GM23248 (cell line): Measurements from ENCODE around the gene PLCD3.

ENCODE experiments used
- EZH2 ChIP-seq: fragments of 200-600 bp; sonication (generic); IDR thresholded peaks from 2 replicates; pipeline ENCODE4 v1.6.1; 2018; ENCODE audit warnings: antibody characterized with exemption, mild to moderate bottlenecking; ENCODE audit not compliant: insufficient read depth, poor library complexity, severe bottlenecking
- EZH2phosphoT487 ChIP-seq: fragments of 200-600 bp; sonication (generic); IDR thresholded peaks from 2 replicates; pipeline ENCODE4 v1.6.1; 2018; ENCODE audit warnings: antibody characterized with exemption, moderate library complexity, mild to moderate bottlenecking, low read depth; ENCODE audit not compliant: insufficient read depth

DNA sequence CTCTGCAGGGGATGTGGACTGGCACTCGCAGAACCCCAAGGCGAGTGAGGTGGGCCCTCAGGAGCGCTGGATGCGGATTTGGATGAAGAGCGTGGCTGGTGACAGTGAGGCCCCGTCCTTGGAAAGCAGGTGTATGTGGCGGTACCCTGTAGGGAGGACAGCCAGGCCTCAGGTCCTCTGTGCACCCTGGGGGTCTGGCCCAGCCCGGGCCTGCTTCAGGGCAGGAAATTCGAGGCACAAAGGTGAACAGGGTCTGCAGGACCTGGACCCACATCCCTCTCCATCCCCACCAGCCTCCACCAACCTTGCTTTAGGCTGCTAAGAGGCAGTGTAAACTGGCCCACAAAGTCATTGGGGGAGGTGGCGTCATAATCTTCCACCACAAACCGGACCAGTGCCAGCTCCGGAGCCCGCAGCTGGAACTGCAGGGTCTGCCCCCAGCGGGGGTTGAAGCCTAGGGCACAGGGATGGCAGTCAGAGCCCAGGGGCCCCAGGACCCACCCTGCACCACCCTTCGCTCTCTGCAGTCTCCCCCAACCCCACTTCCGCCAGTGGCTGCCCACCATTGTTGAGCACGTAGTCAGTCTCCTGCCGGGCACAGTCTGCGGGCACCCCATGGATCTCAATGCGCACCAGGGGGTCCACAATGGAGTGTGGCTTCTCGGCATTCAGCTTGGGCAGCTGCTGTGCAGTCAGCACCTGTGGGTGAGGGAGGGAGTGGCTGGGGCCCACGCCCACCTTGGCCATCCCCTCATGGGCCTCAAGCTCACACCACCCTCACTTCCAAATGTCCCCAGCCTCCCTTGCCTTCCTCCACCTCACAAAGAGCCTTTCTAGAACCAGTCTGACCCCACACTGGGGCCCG, 19.5 kb downstream of the PLCD3 start:
- TF ChIP-seq EZH2phosphoT487 (no peak), EZH2 (no peak)
